SK-N-SH treated with all-trans-retinoic acid at 6 μM for 48 hours (cell line): ENCODE results near the gene PAK5.

ENCODE experiments used
- ARNTL ChIP-seq: fragments of 450-650 bp; formaldehyde crosslinking; IDR thresholded peaks from 2 replicates; pipeline ENCODE4 v1.5.0; 2020; ENCODE audit warnings: low read depth, mild to moderate bottlenecking, moderate library complexity, borderline replicate concordance
- CREB5 ChIP-seq: fragments of 250-450 bp; sonication (Bioruptor Pico); IDR thresholded peaks from 2 replicates; pipeline ENCODE4 v1.5.1; 2020; ENCODE audit warnings: low read depth, mild to moderate bottlenecking, moderate library complexity
- CSDC2 ChIP-seq: fragments of 250-450 bp; sonication (Bioruptor Pico); IDR thresholded peaks from 2 replicates; pipeline ENCODE4 v1.5.0; 2020; ENCODE audit warnings: mild to moderate bottlenecking, moderate library complexity
- CSRNP3 ChIP-seq: fragments of 250-450 bp; sonication (Bioruptor Pico); IDR thresholded peaks from 2 replicates; pipeline ENCODE4 v1.5.1; 2021; ENCODE audit warnings: mild to moderate bottlenecking, moderate library complexity
- OSR1 ChIP-seq: fragments of 250-450 bp; sonication (Bioruptor Pico); IDR thresholded peaks from 2 replicates; pipeline ENCODE4 v1.8.0; 2022; ENCODE audit warnings: moderate library complexity, mild to moderate bottlenecking, inconsistent platforms
- PATZ1 ChIP-seq: fragments of 250-450 bp; sonication (Bioruptor Pico); IDR thresholded peaks from 2 replicates; pipeline ENCODE4 v1.8.0; 2020; ENCODE audit warnings: mild to moderate bottlenecking, moderate library complexity, borderline replicate concordance
- TOX ChIP-seq: fragments of 250-450 bp; sonication (Bioruptor Pico); IDR thresholded peaks from 2 replicates; pipeline ENCODE4 v1.8.0; 2021; ENCODE audit warnings: mild to moderate bottlenecking, moderate library complexity, borderline replicate concordance
- ZC3H10 ChIP-seq: fragments of 250-450 bp; sonication (Bioruptor Pico); IDR thresholded peaks from 2 replicates; pipeline ENCODE4 v1.5.1; 2021; ENCODE audit warnings: mild to moderate bottlenecking, moderate library complexity
- ZFP30 ChIP-seq: fragments of 450-650 bp; formaldehyde crosslinking; IDR thresholded peaks from 2 replicates; pipeline ENCODE4 v1.5.0; 2022; ENCODE audit warnings: mild to moderate bottlenecking, moderate library complexity
- ZNF565 ChIP-seq: fragments of 450-650 bp; formaldehyde crosslinking; conservative IDR thresholded peaks from 2 replicates; pipeline ENCODE4 v1.5.0; 2020; ENCODE audit warnings: low read depth, mild to moderate bottlenecking, moderate library complexity
- ZNF8 ChIP-seq: fragments of 450-650 bp; formaldehyde crosslinking; IDR thresholded peaks from 2 replicates; pipeline ENCODE4 v1.5.0; 2020; ENCODE audit warnings: mild to moderate bottlenecking, moderate library complexity

- TF ChIP-seq PATZ1 (CRISPR knock-in tag) = no peak
- no peak for TF ChIP-seq TOX (CRISPR knock-in tag)
- TF ChIP-seq ZFP30 (CRISPR knock-in tag) = no peak
- TF ChIP-seq OSR1 (CRISPR knock-in tag) = no peak
- no peak for TF ChIP-seq CSRNP3 (CRISPR knock-in tag)
- TF ChIP-seq ARNTL = no peak
- no peak for TF ChIP-seq CREB5 (CRISPR knock-in tag)
- TF ChIP-seq ZNF8 = no peak
- no peak for TF ChIP-seq CSDC2 (CRISPR knock-in tag)
- no peak for TF ChIP-seq ZC3H10
- no peak for TF ChIP-seq ZNF565 (CRISPR knock-in tag)
Observed at GRCh38 chr20:9835302-9835701, 3.6 kb downstream of the PAK5 start.
